ENCODE data around the gene SETSIP.

DNA sequence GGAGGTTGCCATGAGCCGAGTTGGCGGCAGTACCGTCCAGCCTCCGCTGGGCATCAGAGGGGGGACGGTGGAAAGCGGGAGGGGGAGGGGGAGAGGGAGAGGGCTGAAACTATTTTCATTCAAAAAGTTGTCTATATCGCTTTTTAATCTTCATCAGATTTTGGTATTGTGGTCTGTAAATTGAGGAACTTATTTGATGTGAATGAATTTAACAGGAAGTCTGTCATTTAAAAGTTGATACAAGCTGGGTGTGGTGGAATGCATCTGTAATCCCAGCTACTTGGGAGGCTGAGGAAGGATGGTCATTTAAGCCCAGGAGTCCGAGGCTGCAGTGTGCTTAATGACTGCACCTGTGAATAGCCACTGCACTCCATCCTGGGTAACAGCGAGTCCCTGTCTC, 48.4 kb downstream of the SETSIP start:
- TF ChIP-seq POLR2AphosphoS5 (IDR thresholded peaks at IDR 0.05; ENCODE audit: low read depth, low read length) = no peak
- no peak for TF ChIP-seq POLR2A (IDR thresholded peaks at IDR 0.05; ENCODE audit: low read depth, low read length)
